C4-2B (cell line): ENCODE measurements around the gene LIFR.

Experiments
- CTCF ChIP-seq: fragments of 450-650 bp; conservative IDR thresholded peaks from 2 replicates; pipeline ENCODE4 v1.5.1; 2017; ENCODE audit warnings: mild to moderate bottlenecking
- ZFX ChIP-seq: fragments of 450-650 bp; IDR thresholded peaks from 2 replicates; pipeline ENCODE4 v1.6.1; 2017

DNA sequence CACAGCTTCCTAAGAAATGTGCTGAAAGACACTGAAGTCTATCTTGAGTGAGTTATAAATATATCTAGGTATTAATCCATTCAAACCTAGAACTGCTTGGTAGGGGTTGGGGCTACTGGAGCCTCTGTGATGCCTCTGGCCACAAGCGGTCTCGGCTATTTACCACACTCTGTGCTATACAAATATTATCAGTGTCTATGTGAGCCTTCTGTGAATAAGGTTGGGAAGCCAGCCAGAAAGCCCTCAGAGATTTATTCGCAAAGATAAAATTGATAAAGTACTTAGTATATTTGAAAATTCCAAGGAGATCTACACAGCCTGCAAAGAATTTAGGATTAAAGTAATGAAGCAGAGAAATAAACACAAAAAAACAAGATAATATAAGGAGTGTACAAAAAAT is 41.4 kb downstream of the LIFR start:
- TF ChIP-seq CTCF (no peak), ZFX (no peak)
